Keratinocyte (primary cell): ENCODE measurements around the gene AOC1. TPM values are rescaled to one million over a fixed set of nuclear protein-coding genes. Genes with fewer than 3 reads are reported as not detected.

Source experiments
- DNase-seq: peaks from one replicate; pipeline ENCODE4 v3.0.0-alpha.2; 2011; ENCODE audit warnings: low read depth, missing footprints, low spot score
- FAIRE-seq: peaks from 2 replicates; lab custom pipeline; 2011; peaks lifted over from hg19 to GRCh38; lab: Jason Lieb, UNC
- H2AFZ ChIP-seq: 2 replicates; pipeline ENCODE4 v1.6.0; 2012; ENCODE audit warnings: low read length, control low read depth, inconsistent platforms; ENCODE audit not compliant: control insufficient read depth
- H3K27ac ChIP-seq: 2 replicates; pipeline ENCODE4 v1.5.1; 2011; ENCODE audit warnings: low read length; ENCODE audit not compliant: control insufficient read depth, insufficient read depth
- H3K27me3 ChIP-seq: 3 replicates; pipeline ENCODE4 v1.6.0; 2011; ENCODE audit warnings: low read length; ENCODE audit not compliant: control insufficient read depth, insufficient read depth; ENCODE audit errors: extremely low read depth
- H3K36me3 ChIP-seq, 2 experiments: 2 replicates in 1 of 2; 3 replicates in 1 of 2; pipeline ENCODE4 v1.5.1; 2011; ENCODE audit warnings: low read length in 2 of 2, mild to moderate bottlenecking in 1 of 2; ENCODE audit not compliant: control insufficient read depth in 2 of 2, insufficient read depth in 2 of 2; ENCODE audit errors: extremely low read depth in 1 of 2
- H3K4me1 ChIP-seq: 3 replicates; pipeline ENCODE4 v1.5.1; 2011; ENCODE audit warnings: low read length; ENCODE audit not compliant: control insufficient read depth, insufficient read depth; ENCODE audit errors: extremely low read depth
- H3K4me2 ChIP-seq: 3 replicates; pipeline ENCODE4 v1.6.0; 2011; ENCODE audit warnings: low read depth, low read length; ENCODE audit not compliant: control insufficient read depth, insufficient read depth; ENCODE audit errors: extremely low read depth
- H3K4me3 ChIP-seq, 3 experiments: fragments of 200-600 bp in 1 of 3; sonication (generic) in 1 of 3; 2 replicates in 2 of 3; 3 replicates in 1 of 3; pipeline ENCODE4 v1.5.1; 2011 to 2016; ENCODE audit warnings: low read length in 3 of 3, mild to moderate bottlenecking in 3 of 3, control low read depth in 2 of 3, inconsistent platforms in 1 of 3, low read depth in 1 of 3, mixed read lengths in 1 of 3, mixed run types in 1 of 3, moderate library complexity in 1 of 3; ENCODE audit not compliant: control insufficient read depth in 2 of 3, insufficient read depth in 2 of 3; ENCODE audit errors: extremely low read depth in 1 of 3
- H3K79me2 ChIP-seq: 2 replicates; pipeline ENCODE4 v1.6.0; 2012; ENCODE audit warnings: low read length; ENCODE audit not compliant: control insufficient read depth, insufficient read depth
- H3K9ac ChIP-seq: 3 replicates; pipeline ENCODE4 v1.6.0; 2011; ENCODE audit warnings: low read length; ENCODE audit not compliant: control insufficient read depth, insufficient read depth; ENCODE audit errors: extremely low read depth
- H3K9me1 ChIP-seq: 3 replicates; pipeline ENCODE4 v1.6.0; 2011; ENCODE audit warnings: low read length; ENCODE audit not compliant: control insufficient read depth, insufficient read depth; ENCODE audit errors: extremely low read depth
- H3K9me3 ChIP-seq: 2 replicates; pipeline ENCODE4 v1.5.1; 2012; ENCODE audit warnings: low read depth, low read length; ENCODE audit not compliant: control insufficient read depth
- H4K20me1 ChIP-seq: 3 replicates; pipeline ENCODE4 v1.6.0; 2011; ENCODE audit warnings: low read length; ENCODE audit not compliant: control insufficient read depth, insufficient read depth; ENCODE audit errors: extremely low read depth
- CTCF ChIP-seq, 3 experiments: IDR thresholded peaks in 1 of 3; conservative IDR thresholded peaks in 1 of 3; optimal IDR thresholded peaks in 1 of 3; 2 replicates in 2 of 3; 3 replicates in 1 of 3; pipeline versions ENCODE3 to v1.5.1; 2011; ENCODE audit warnings: low read length in 3 of 3, mild to moderate bottlenecking in 3 of 3, moderate library complexity in 2 of 3, control low read depth in 1 of 3, inconsistent platforms in 1 of 3; ENCODE audit not compliant: insufficient read depth in 2 of 3; ENCODE audit errors: extremely low read depth in 1 of 3
- EZH2 ChIP-seq: IDR thresholded peaks from one replicate; pipeline ENCODE4 v1.6.1; 2012; ENCODE audit warnings: inconsistent platforms, mild to moderate bottlenecking, low read length, moderate library complexity
- dilution Hi-C: fragments of 300-500 bp; cut with MboI; formaldehyde crosslinking; loops from one replicate; pipeline ENCODE4 v1.7.0; 2020; ENCODE audit warnings: low sequenced_read_pairs; ENCODE audit not compliant: extremely low pct_ligation_motif_present
- polyA plus RNA-seq, 5 experiments: library from polyadenylated mRNA; depleted of rRNA in 3 of 5; stranded (reverse) in 3 of 5; stranded (forward) in 1 of 5; unstranded in 1 of 5; fragments of >200 nt; gene quantifications; 1 replicate in 1 of 5; 2 replicates in 3 of 5; 3 replicates in 1 of 5; pipeline versions ENCODE4 v1.2.1 to v1.2.3, GENCODE V29; 2011 to 2012; ENCODE audit warnings: missing spikeins in 2 of 5, low read depth in 1 of 5, low replicate concordance in 1 of 5

Gene AOC1
- polyA plus RNA-seq, 1 donor (not counting 4 experiments of a cell fraction or from before 2014, with no cell fraction given): not detected

- dilution Hi-C loops: no loop called here
- Histone ChIP-seq H2AFZ (no peak overlapping the region), H3K4me2 (no peak overlapping the region), H3K4me3 (no peak overlapping the region), H3K79me2 (no peaks in the 10 kb centered on the region), H3K27ac (no peak overlapping the region), H3K9ac (no peak overlapping the region), H3K27me3 (no peaks in the 10 kb centered on the region), H3K4me1 (no peaks in the 10 kb centered on the region), H3K36me3 (no peaks in the 10 kb centered on the region), H3K9me1 (no peaks in the 10 kb centered on the region), H4K20me1 (no peaks in the 10 kb centered on the region), H3K9me3 (no peaks in the 10 kb centered on the region)
- FAIRE-seq (no peak), DNase-seq (no peak)
- no peak for TF ChIP-seq CTCF (optimal IDR thresholded peaks at IDR 0.05 in 1 of 3, IDR thresholded peaks at IDR 0.05 in 1 of 3, conservative IDR thresholded peaks at IDR 0.05 in 1 of 3; ENCODE audit: extremely low read depth in 1 of 3, insufficient read depth in 2 of 3, low read length in 3 of 3)
- no peak for TF ChIP-seq EZH2
Observed at GRCh38 chr7:150842716-150843115, 9.6 kb upstream of the AOC1 start.

- no peak for FAIRE-seq
- no peak overlapping the region for H3K4me2 ChIP-seq
- H3K9me3 ChIP-seq: no peaks in the 10 kb centered on the region
- H3K9ac ChIP-seq: no peak overlapping the region
- H3K9me1 ChIP-seq: no peaks in the 10 kb centered on the region
- H4K20me1 ChIP-seq: no peaks in the 10 kb centered on the region
- no peaks in the 10 kb centered on the region for H3K36me3 ChIP-seq
- DNase-seq: no peak
- no peak overlapping the region for H3K27ac ChIP-seq
- H3K4me1 ChIP-seq: no peaks in the 10 kb centered on the region
- H2AFZ ChIP-seq: no peak overlapping the region
- no peaks in the 10 kb centered on the region for H3K79me2 ChIP-seq
- no peak for TF ChIP-seq CTCF (optimal IDR thresholded peaks at IDR 0.05 in 1 of 3, IDR thresholded peaks at IDR 0.05 in 1 of 3, conservative IDR thresholded peaks at IDR 0.05 in 1 of 3; ENCODE audit: extremely low read depth in 1 of 3, insufficient read depth in 2 of 3, low read length in 3 of 3)
- TF ChIP-seq EZH2: no peak
- no peak overlapping the region for H3K4me3 ChIP-seq
- H3K27me3 ChIP-seq: no peaks in the 10 kb centered on the region
- dilution Hi-C loops: no loop called here
Observed at GRCh38 chr7:150845421-150845861, 6.9 kb upstream of the AOC1 start.
